Osteoblast (primary cell): ENCODE measurements around the gene LRRC53. TPM values are rescaled to one million over a fixed set of nuclear protein-coding genes. Genes with fewer than 3 reads are reported as not detected.

ENCODE experiments used
- DNase-seq: peaks from one replicate; pipeline ENCODE4 v3.0.0; 2011; ENCODE audit warnings: low spot score, mixed read lengths; ENCODE audit not compliant: insufficient read length; ENCODE audit errors: missing footprints
- H2AFZ ChIP-seq: 2 replicates; pipeline ENCODE4 v1.6.0; 2011; ENCODE audit warnings: mild to moderate bottlenecking, low read length
- H3K27ac ChIP-seq: 2 replicates; pipeline ENCODE4 v1.5.1; 2011; ENCODE audit warnings: mild to moderate bottlenecking, low read depth, low read length, moderate library complexity
- H3K27me3 ChIP-seq: 2 replicates; pipeline ENCODE4 v1.6.0; 2012; ENCODE audit warnings: mild to moderate bottlenecking, control low read depth, inconsistent platforms, low read length, moderate library complexity; ENCODE audit not compliant: insufficient read depth
- H3K36me3 ChIP-seq: 2 replicates; pipeline ENCODE4 v1.5.1; 2011; ENCODE audit warnings: mild to moderate bottlenecking, low read length, control low read depth, moderate library complexity; ENCODE audit not compliant: insufficient read depth
- H3K4me1 ChIP-seq: 2 replicates; pipeline ENCODE4 v1.5.1; 2011; ENCODE audit warnings: mild to moderate bottlenecking, low read length, control low read depth, moderate library complexity; ENCODE audit not compliant: insufficient read depth
- H3K4me2 ChIP-seq: 2 replicates; pipeline ENCODE4 v1.6.0; 2011; ENCODE audit warnings: mild to moderate bottlenecking, low read length; ENCODE audit not compliant: insufficient read depth
- H3K4me3 ChIP-seq: fragments of 200-600 bp; sonication (generic); 3 replicates; pipeline ENCODE4 v1.5.1; 2012; ENCODE audit warnings: mild to moderate bottlenecking, low read length, inconsistent platforms; ENCODE audit not compliant: insufficient read depth
- H3K79me2 ChIP-seq: 2 replicates; pipeline ENCODE4 v1.6.0; 2012; ENCODE audit warnings: mild to moderate bottlenecking, low read length, control low read depth, inconsistent platforms; ENCODE audit not compliant: insufficient read depth
- H3K9me3 ChIP-seq: 2 replicates; pipeline ENCODE4 v1.5.1; 2011; ENCODE audit warnings: low read depth, low read length, control low read depth
- H4K20me1 ChIP-seq: 2 replicates; pipeline ENCODE4 v1.6.0; 2012; ENCODE audit warnings: mild to moderate bottlenecking, low read length, control low read depth; ENCODE audit not compliant: insufficient read depth
- total RNA-seq: library from RNA; depleted of rRNA; stranded (reverse); fragments of >200 nt; gene quantifications from 2 replicates; pipeline ENCODE4 v1.2.3, GENCODE V29; 2012
- TF ChIP-seq, protein P1 (sequence below): IDR thresholded peaks from 2 replicates; pipeline ENCODE4 v1.5.1; 2011; ENCODE audit warnings: mild to moderate bottlenecking, low read depth, low read length, moderate library complexity; ENCODE audit errors: extremely low read depth

LRRC53 gene
- total RNA-seq, 1 donor, result not detected

DNA sequence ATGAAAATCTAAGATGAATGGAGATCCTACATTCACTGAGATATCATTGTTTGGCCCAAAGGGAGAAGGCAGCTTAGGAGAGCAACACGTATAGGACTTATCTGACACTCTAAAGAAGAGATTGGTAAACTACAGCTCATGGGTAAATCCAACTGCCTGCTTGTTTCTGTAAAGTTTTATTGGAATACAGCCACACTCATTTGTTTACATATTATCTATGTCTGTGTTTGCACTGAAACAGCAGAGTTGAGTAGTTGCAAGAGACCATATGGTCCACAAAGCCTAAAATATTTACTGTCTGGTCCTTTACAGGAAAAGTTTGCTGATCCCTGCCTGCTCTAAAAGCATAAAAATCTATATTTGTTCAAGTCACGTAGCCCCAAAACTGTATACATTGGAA lies 14.3 kb upstream of the LRRC53 start:
- no peak overlapping the region for H3K27ac ChIP-seq
- H3K4me3 ChIP-seq, result no peak overlapping the region
- TF ChIP-seq, protein P1, sequence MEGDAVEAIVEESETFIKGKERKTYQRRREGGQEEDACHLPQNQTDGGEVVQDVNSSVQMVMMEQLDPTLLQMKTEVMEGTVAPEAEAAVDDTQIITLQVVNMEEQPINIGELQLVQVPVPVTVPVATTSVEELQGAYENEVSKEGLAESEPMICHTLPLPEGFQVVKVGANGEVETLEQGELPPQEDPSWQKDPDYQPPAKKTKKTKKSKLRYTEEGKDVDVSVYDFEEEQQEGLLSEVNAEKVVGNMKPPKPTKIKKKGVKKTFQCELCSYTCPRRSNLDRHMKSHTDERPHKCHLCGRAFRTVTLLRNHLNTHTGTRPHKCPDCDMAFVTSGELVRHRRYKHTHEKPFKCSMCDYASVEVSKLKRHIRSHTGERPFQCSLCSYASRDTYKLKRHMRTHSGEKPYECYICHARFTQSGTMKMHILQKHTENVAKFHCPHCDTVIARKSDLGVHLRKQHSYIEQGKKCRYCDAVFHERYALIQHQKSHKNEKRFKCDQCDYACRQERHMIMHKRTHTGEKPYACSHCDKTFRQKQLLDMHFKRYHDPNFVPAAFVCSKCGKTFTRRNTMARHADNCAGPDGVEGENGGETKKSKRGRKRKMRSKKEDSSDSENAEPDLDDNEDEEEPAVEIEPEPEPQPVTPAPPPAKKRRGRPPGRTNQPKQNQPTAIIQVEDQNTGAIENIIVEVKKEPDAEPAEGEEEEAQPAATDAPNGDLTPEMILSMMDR, result no peak
- H3K9me3 ChIP-seq, result no peaks in the 10 kb centered on the region
- H3K4me2 ChIP-seq, result no peak overlapping the region
- H2AFZ ChIP-seq, result no peak overlapping the region
- H4K20me1 ChIP-seq, result no peaks in the 10 kb centered on the region
- no peak for DNase-seq
- H3K4me1 ChIP-seq, result no peaks in the 10 kb centered on the region
- no peaks in the 10 kb centered on the region for H3K79me2 ChIP-seq
- H3K36me3 ChIP-seq, result no peaks in the 10 kb centered on the region
- H3K27me3 ChIP-seq, result no peaks in the 10 kb centered on the region

DNA sequence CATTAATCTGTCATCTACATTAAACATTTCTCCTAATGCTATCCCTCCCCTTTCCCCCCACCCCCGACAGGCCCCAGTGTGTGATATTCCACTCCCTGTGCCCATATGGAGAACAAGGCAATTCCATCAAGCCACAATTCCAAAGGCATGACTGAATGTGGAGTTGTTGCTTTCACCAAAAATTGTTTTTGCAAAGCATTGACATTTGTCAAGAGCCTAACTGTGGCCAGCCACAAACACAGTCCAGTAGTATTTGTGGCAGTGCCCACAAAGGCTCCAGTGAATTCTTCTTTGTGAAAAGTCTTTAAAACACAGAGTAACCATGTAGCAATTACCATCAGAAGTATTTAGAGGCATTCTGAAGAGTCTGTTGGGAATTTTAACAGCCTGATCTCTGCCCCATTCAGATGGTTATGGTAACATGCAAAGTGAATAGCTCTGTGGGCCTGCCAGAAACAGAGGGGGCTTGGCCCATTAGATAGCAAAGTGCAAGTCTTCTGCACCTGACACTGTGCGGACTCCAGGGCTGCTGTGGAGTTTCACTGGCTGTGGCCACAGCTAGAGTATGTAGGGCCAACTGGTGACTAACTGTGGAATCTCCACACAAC lies 11.6 kb upstream of the LRRC53 start:
- H3K4me3 ChIP-seq, result no peak overlapping the region
- TF ChIP-seq, protein P1, result no peak
- no peaks in the 10 kb centered on the region for H3K9me3 ChIP-seq
- no peaks in the 10 kb centered on the region for H3K36me3 ChIP-seq
- H2AFZ ChIP-seq, result no peak overlapping the region
- no peak for DNase-seq
- no peaks in the 10 kb centered on the region for H3K4me1 ChIP-seq
- H3K4me2 ChIP-seq, result no peak overlapping the region
- H3K27ac ChIP-seq, result no peak overlapping the region
- H3K27me3 ChIP-seq, result no peaks in the 10 kb centered on the region
- no peaks in the 10 kb centered on the region for H4K20me1 ChIP-seq
- H3K79me2 ChIP-seq, result no peaks in the 10 kb centered on the region

DNA sequence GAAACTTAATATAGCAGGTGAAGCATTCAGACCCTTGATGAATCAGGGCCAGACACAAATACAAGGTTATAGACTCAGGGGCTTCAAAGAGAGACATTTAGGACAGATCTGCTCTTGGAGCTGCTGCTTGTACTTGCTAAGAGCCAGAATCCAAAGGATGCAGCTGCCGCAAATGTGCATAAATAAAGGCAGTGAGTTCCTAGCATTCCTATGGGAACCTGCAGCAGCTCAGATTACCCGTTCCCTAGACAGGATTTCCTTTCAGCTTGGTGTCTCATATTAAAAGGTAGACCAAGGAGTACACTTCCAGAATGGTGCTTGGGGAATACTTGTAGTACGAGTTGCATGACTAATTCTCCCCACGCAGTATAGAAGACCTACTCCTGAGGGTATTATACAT lies 9.7 kb upstream of the LRRC53 start:
- Histone ChIP-seq H3K27ac (no peak overlapping the region), H4K20me1 (no peaks in the 10 kb centered on the region), H3K9me3 (no peaks in the 10 kb centered on the region), H3K27me3 (no peaks in the 10 kb centered on the region), H3K4me1 (no peaks in the 10 kb centered on the region), H2AFZ (no peak overlapping the region), H3K4me3 (no peak overlapping the region), H3K36me3 (no peaks in the 10 kb centered on the region), H3K4me2 (no peak overlapping the region), H3K79me2 (no peaks in the 10 kb centered on the region)
- TF ChIP-seq, protein P1, result no peak
- no peak for DNase-seq

DNA sequence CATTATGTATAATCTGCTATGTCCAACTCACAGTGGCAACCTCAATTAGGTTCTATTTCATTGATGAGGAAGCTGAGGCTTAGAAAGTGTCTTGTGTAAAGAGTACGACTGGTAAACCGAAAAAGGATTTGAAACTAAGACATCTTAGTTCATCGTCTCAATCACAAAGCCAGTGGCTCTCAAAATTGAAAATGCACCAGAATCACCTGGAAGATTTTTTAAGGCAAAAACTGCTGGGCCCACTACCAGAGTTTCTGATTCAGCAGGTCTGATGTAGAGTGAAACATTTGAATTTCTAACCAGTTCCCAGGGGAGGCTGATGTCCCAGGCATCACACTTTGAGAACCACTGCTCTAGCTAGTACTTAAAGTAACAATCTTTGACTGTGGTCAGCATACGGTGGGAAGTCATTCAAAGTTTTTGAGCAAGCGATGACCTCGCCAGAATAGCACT lies 5.2 kb upstream of the LRRC53 start:
- Histone ChIP-seq H3K4me2 (no peak overlapping the region), H3K27me3 (no peaks in the 10 kb centered on the region), H3K9me3 (no peaks in the 10 kb centered on the region), H3K4me1 (no peaks in the 10 kb centered on the region), H4K20me1 (no peaks in the 10 kb centered on the region), H2AFZ (no peak overlapping the region), H3K27ac (no peak overlapping the region), H3K4me3 (no peak overlapping the region), H3K36me3 (no peaks in the 10 kb centered on the region), H3K79me2 (no peaks in the 10 kb centered on the region)
- TF ChIP-seq, protein P1, result no peak
- no peak for DNase-seq
